ENCODE measurements around the gene HSPA1L.
A peak's percentile ranks its signal among the peaks of the same experiment; 100 is the strongest.
"Not testable (repeated sequence)": the region's sequence is repeated elsewhere in the genome, so short reads cannot be mapped to it uniquely, and the experiment has no call there.

The HSPA1L gene

GRCh38 chr6:31834367-31835250 is 19.5 kb upstream of the HSPA1L start:
- Histone ChIP-seq H3K4me3 (ENCODE audit: low read length) (peak overlapping the region; percentile 97), H3K4me1 (ENCODE audit: control insufficient read depth, insufficient read depth, low read length) (peaks cover 34% of the 10 kb centered on the region), H3K36me3 (ENCODE audit: insufficient read depth, low read length) (peaks cover 37% of the 10 kb centered on the region), H3K9ac (ENCODE audit: low read depth, low read length) (peak overlapping the region; percentile 99), H3K4me2 (ENCODE audit: low read length) (peak overlapping the region; percentile 95), H3K9me3 (replicated peaks; ENCODE audit: low read length) (no peaks in the 10 kb centered on the region), H3K27me3 (ENCODE audit: control insufficient read depth, insufficient read depth, low read length) (no peaks in the 10 kb centered on the region)

GRCh38 chr6:31831350-31832215 is 16.5 kb upstream of the HSPA1L start:
- H3K9ac ChIP-seq (ENCODE audit: low read depth, low read length): peak overlapping the region; percentile 78
- peaks cover 25% of the 10 kb centered on the region for H3K4me1 ChIP-seq (ENCODE audit: control insufficient read depth, insufficient read depth, low read length)
- no peaks in the 10 kb centered on the region for H3K27me3 ChIP-seq (ENCODE audit: control insufficient read depth, insufficient read depth, low read length)
- H3K4me3 ChIP-seq (ENCODE audit: low read length): peak overlapping the region; percentile 71
- H3K9me3 ChIP-seq (replicated peaks; ENCODE audit: low read length): no peaks in the 10 kb centered on the region
- peaks cover 6% of the 10 kb centered on the region for H3K36me3 ChIP-seq (ENCODE audit: insufficient read depth, low read length)
- H3K4me2 ChIP-seq (ENCODE audit: low read length): peak overlapping the region; percentile 79

GRCh38 chr6:31830886-31831335 is 15.8 kb upstream of the HSPA1L start:
- Histone ChIP-seq H3K4me3 (ENCODE audit: low read length) (peak overlapping the region; percentile 71), H3K27me3 (ENCODE audit: control insufficient read depth, insufficient read depth, low read length) (no peaks in the 10 kb centered on the region), H3K9ac (ENCODE audit: low read depth, low read length) (peak overlapping the region; percentile 78), H3K36me3 (ENCODE audit: insufficient read depth, low read length) (peaks cover under 1% of the 10 kb centered on the region), H3K9me3 (replicated peaks; ENCODE audit: low read length) (no peaks in the 10 kb centered on the region), H3K4me1 (ENCODE audit: control insufficient read depth, insufficient read depth, low read length) (peaks cover 23% of the 10 kb centered on the region), H3K4me2 (ENCODE audit: low read length) (peak overlapping the region; percentile 79)

- Histone ChIP-seq H3K4me3 (ENCODE audit: low read length) (peak overlapping the region; percentile 71), H3K27me3 (ENCODE audit: control insufficient read depth, insufficient read depth, low read length) (no peaks in the 10 kb centered on the region), H3K9ac (ENCODE audit: low read depth, low read length) (peak overlapping the region; percentile 78), H3K4me2 (ENCODE audit: low read length) (peak overlapping the region; percentile 79), H3K9me3 (replicated peaks; ENCODE audit: low read length) (no peaks in the 10 kb centered on the region), H3K36me3 (ENCODE audit: insufficient read depth, low read length) (no peaks in the 10 kb centered on the region), H3K4me1 (ENCODE audit: control insufficient read depth, insufficient read depth, low read length) (peaks cover 23% of the 10 kb centered on the region)
Observed at GRCh38 chr6:31829633-31830283, 14.7 kb upstream of the HSPA1L start.

- peak within 1 kb of the TSS; percentile 90 for H3K4me2 ChIP-seq (ENCODE audit: low read length)
- peak within 1 kb of the TSS; percentile 89 for H3K9ac ChIP-seq (ENCODE audit: low read depth, low read length)
- H3K9me3 ChIP-seq (replicated peaks; ENCODE audit: low read length): no peaks in the 10 kb centered on the region
- peak within 1 kb of the TSS; percentile 81 for H3K4me3 ChIP-seq (ENCODE audit: low read length)
- peaks cover 25% of the 10 kb centered on the region for H3K4me1 ChIP-seq (ENCODE audit: control insufficient read depth, insufficient read depth, low read length)
- no peaks in the 10 kb centered on the region for H3K36me3 ChIP-seq (ENCODE audit: insufficient read depth, low read length)
- no peaks in the 10 kb centered on the region for H3K27me3 ChIP-seq (ENCODE audit: control insufficient read depth, insufficient read depth, low read length)
Observed at GRCh38 chr6:31827286-31828079, 12.4 kb upstream of the HSPA1L start, which contains the start of gene HSPA1B. HSPA1B (plus strand) TSS chr6:31827738; CDS start chr6:31827951, 213 bp downstream.

GRCh38 chr6:31826793-31827285 is 11.8 kb upstream of the HSPA1L start:
- no peaks in the 10 kb centered on the region for H3K36me3 ChIP-seq (ENCODE audit: insufficient read depth, low read length)
- H3K4me2 ChIP-seq (ENCODE audit: low read length): peak overlapping the region; percentile 90
- H3K27me3 ChIP-seq (ENCODE audit: control insufficient read depth, insufficient read depth, low read length): no peaks in the 10 kb centered on the region
- H3K9ac ChIP-seq (ENCODE audit: low read depth, low read length): peak overlapping the region; percentile 89
- H3K4me1 ChIP-seq (ENCODE audit: control insufficient read depth, insufficient read depth, low read length): peaks cover 25% of the 10 kb centered on the region
- H3K4me3 ChIP-seq (ENCODE audit: low read length): peak overlapping the region; percentile 81
- no peaks in the 10 kb centered on the region for H3K9me3 ChIP-seq (replicated peaks; ENCODE audit: low read length)

GRCh38 chr6:31825553-31825952 is 10.5 kb upstream of the HSPA1L start:
- no peaks in the 10 kb centered on the region for H3K36me3 ChIP-seq (ENCODE audit: insufficient read depth, low read length)
- H3K4me2 ChIP-seq (ENCODE audit: low read length): no peak overlapping the region
- no peak overlapping the region for H3K4me3 ChIP-seq (ENCODE audit: low read length)
- peaks cover 22% of the 10 kb centered on the region for H3K4me1 ChIP-seq (ENCODE audit: control insufficient read depth, insufficient read depth, low read length)
- no peaks in the 10 kb centered on the region for H3K9me3 ChIP-seq (replicated peaks; ENCODE audit: low read length)
- no peaks in the 10 kb centered on the region for H3K27me3 ChIP-seq (ENCODE audit: control insufficient read depth, insufficient read depth, low read length)
- H3K9ac ChIP-seq (ENCODE audit: low read depth, low read length): no peak overlapping the region

- H3K27me3 ChIP-seq (ENCODE audit: control insufficient read depth, insufficient read depth, low read length); H3K36me3 ChIP-seq (ENCODE audit: insufficient read depth, low read length); H3K9me3 ChIP-seq (replicated peaks; ENCODE audit: low read length); H3K4me3 ChIP-seq (ENCODE audit: low read length); H3K9ac ChIP-seq (ENCODE audit: low read depth, low read length); H3K4me2 ChIP-seq (ENCODE audit: low read length): not testable (repeated sequence)
- H3K4me1 ChIP-seq (ENCODE audit: control insufficient read depth, insufficient read depth, low read length): peaks cover 26% of the 10 kb centered on the region
Observed at GRCh38 chr6:31823592-31824196, 8.6 kb upstream of the HSPA1L start.

- Histone ChIP-seq H3K36me3 (ENCODE audit: insufficient read depth, low read length) (no peaks in the 10 kb centered on the region), H3K4me2 (ENCODE audit: low read length) (peak overlapping the region; percentile 94), H3K4me1 (ENCODE audit: control insufficient read depth, insufficient read depth, low read length) (peaks cover 39% of the 10 kb centered on the region), H3K4me3 (ENCODE audit: low read length) (peak overlapping the region; percentile 79), H3K27me3 (ENCODE audit: control insufficient read depth, insufficient read depth, low read length) (no peaks in the 10 kb centered on the region), H3K9me3 (replicated peaks; ENCODE audit: low read length) (no peaks in the 10 kb centered on the region), H3K9ac (ENCODE audit: low read depth, low read length) (peak overlapping the region; percentile 92)
Observed at GRCh38 chr6:31822036-31822821, 7.1 kb upstream of the HSPA1L start.

All from skeletal muscle satellite cell (primary cell).